ENCODE results near the gene WFDC5. TPM values are rescaled to one million over a fixed set of nuclear protein-coding genes. Genes with fewer than 3 reads are reported as not detected.

Gene WFDC5
- total RNA-seq, 1 experiment from 2014 or later: not detected

Other genes with a start within 250 kb of the WFDC5 start
- 51.6 and 73.7 TPM in 2 replicates for gene YWHAB, start 229.5 kb downstream of the WFDC5 start, total RNA-seq (2014; rRNA removed; shearing (Covaris generic))
- gene PABPC1L, start 205.1 kb downstream of the WFDC5 start, total RNA-seq (2014; rRNA removed; shearing (Covaris generic)): 1.4 and 3.5 TPM in 2 replicates
- gene TOMM34, start 154.8 kb downstream of the WFDC5 start, total RNA-seq (2014; rRNA removed; shearing (Covaris generic)): 39.7 and 41.5 TPM in 2 replicates
- 12.8 and 14.3 TPM in 2 replicates for gene STK4, start 148.7 kb downstream of the WFDC5 start, total RNA-seq (2014; rRNA removed; shearing (Covaris generic))
- gene KCNS1, start 14.0 kb downstream of the WFDC5 start, total RNA-seq (2014; rRNA removed; shearing (Covaris generic)): not detected in 2 replicates
- gene WFDC12, start 9.3 kb upstream of the WFDC5 start, total RNA-seq (2014; rRNA removed; shearing (Covaris generic)): not detected in 2 replicates
- not detected in 2 replicates for gene PI3, start 59.7 kb upstream of the WFDC5 start, total RNA-seq (2014; rRNA removed; shearing (Covaris generic))
- not detected in 2 replicates for gene SEMG1, start 91.9 kb upstream of the WFDC5 start, total RNA-seq (2014; rRNA removed; shearing (Covaris generic))
- not detected in 2 replicates for gene SEMG2, start 106.2 kb upstream of the WFDC5 start, total RNA-seq (2014; rRNA removed; shearing (Covaris generic))
- gene SLPI, start 139.4 kb upstream of the WFDC5 start, total RNA-seq (2014; rRNA removed; shearing (Covaris generic)): 79.8 and 84.9 TPM in 2 replicates
- not detected in 2 replicates for gene RBPJL, start 191.7 kb upstream of the WFDC5 start, total RNA-seq (2014; rRNA removed; shearing (Covaris generic))
- not detected in 2 replicates for gene MATN4, start 193.1 kb upstream of the WFDC5 start, total RNA-seq (2014; rRNA removed; shearing (Covaris generic))
- 88.3 and 88.4 TPM in 2 replicates for gene SDC4, start 233.2 kb upstream of the WFDC5 start, total RNA-seq (2014; rRNA removed; shearing (Covaris generic))
- 15.4 and 20.8 TPM in 2 replicates for gene SYS1, start 248.0 kb upstream of the WFDC5 start, total RNA-seq (2014; rRNA removed; shearing (Covaris generic))